Stimulated activated CD4-positive, alpha-beta T cell treated with anti-CD3 and anti-CD28 coated beads, Interleukin-2, amount 100 ng/mL, for 24 hours (primary cell): Measurements from ENCODE around the gene SCFD1.
"Not testable (repeated sequence)": the region's sequence is repeated elsewhere in the genome, so short reads cannot be mapped to it uniquely, and the experiment has no call there.

Experiments
- DNase-seq, 2 donors: peaks; one replicate each; pipeline ENCODE4 v3.0.0-alpha.2; 2020

SCFD1 gene

DNA sequence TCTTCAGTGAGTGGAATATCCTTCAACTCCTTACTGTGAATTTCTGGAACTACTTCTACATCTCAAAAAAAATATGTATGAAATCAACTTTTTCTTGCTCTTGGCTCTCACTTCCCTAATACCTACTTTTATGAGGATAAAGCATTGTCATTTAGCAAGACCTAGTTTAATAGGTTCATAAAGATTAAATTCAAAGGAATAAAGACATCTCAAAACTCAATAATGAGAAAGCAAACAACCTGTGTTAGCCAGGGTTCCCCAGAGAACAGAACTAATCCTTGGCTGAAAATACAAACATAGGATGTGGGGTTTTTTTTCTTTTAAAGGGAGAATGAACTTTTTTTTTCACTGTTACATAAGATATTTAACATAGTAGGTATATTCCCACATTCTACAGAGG, 57.9 kb downstream of the SCFD1 start:
- DNase-seq: no peak

DNA sequence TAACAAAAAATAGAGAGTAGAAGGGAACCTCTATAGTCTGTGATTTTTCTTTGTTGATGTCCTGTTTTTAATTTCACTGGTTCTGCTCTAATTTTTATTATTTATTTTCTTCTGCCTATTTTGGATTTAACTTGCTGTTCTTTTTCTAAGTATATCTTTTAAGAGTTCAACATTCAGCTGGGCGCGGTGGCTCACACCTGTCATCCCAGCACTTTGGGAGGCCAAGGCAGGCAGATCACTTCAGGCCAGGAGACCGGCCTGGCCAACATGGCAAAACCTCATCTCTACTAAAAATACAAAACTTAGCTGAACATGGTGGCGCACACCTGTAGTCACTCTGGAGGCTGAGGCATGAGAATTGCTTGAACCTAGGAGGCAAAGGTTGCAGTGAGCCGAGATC, 58.7 kb downstream of the SCFD1 start:
- DNase-seq: not testable (repeated sequence)

DNA sequence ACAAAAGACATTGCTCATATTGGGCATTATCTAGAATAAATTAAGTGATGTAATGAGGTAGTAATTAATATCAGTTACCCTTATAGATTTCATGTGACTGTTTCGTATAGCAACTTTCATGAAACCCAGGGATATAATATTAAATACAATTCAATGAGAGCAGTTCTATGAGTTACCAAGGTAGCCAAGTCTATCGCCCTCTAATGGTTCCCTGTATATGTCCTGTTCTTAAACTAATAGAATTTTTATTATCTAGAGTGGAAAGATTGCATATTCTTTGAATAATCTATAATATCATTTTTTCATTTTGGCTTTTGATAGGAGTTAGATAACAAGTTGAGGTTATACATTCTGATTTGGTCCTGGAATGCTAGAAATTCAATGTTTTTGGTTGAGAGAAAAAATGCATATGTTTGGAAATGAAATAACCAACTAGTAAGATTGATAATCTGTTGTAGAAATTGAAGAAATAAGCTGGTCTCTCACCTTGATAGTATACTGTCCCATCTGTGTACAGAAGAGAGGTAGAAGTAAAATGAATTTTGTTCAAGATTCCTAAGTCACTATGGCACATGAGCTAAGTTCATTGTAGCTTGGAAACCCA, 59.7 kb downstream of the SCFD1 start:
- no peak for DNase-seq

DNA sequence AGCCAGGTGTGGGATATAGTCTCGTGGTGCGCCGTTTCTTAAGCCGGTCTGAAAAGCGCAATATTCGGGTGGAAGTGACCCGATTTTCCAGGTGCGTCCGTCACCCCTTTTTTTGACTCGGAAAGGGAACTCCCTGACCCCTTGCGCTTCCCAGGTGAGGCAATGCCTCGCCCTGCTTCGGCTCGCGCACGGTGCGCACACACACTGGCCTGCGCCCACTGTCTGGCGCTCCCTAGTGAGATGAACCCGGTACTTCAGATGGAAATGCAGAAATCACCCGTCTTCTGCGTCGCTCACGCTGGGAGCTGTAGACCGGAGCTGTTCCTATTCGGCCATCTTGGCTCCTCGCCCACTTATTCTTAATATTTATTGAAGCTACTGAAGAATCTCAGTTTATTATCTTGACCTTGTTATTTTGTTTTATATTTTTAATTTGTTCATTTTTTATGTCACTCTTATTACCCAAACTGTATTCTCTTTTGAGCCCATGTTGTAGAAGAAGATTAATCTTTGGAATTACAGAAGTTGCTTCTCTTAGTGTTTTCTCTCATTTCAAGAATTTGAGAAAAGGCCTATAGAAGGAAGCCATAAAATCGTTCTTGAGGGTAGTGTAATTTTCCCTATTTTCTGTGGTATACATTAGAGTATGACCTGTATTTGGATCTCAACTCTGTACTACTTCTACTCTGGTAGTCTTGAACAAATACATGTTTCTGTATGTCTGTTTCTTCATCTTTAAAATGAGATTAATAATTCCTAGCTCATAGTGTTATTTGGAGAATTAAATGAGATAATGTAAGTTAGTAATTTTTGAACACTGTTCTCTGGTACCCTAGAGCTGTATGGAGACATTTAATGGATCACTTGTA, 68.6 kb downstream of the SCFD1 start:
- peak in 1 of 2 donors; percentile 3 for DNase-seq

DNA sequence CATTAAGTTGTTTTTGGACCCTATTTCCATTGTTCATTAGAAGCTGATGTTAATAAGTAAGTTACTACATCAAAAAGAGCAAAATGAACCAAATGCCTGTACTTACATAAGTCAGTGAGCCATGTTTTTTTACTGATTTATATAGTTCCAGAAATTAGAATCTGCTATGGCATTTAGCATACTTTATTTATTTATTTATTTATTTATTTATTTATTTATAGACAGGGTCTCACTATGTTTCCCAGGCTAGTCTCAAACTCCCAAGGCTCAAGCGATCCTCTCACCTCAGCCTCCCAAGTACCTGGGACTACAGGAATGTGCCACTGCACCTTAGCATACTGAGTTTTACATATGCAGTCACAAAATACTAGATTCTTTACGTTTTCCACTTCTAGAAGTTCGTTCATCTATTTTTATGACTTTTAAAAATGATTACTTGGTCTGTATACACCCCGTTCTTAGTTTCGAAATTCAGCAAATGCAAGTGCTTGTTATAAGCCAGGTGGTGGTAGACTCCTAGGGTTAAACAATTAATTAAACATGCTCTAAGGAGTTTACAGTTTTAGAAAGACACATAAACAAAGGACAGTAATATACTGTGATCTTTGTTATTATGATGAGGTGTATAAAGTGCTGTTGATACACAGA, 69.8 kb downstream of the SCFD1 start:
- no peak for DNase-seq

DNA sequence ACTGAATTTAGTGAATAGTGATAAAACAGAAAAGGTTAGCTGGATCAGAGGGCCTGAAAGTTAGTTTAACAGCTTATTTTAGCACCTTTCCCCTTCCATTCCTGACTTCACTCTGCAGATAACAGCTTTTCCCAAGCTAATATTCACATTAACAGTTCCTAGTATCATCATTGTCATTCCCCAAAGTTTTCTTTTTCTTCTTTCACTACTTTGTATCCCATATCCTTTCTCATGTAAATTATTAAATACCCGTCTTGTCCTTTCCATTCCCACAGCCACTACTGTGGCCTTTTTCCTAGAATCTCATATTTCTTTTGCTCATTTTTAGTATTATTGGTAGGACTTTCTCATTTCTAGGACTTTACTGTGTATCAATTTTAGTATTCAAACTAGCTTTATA, 70.5 kb downstream of the SCFD1 start:
- DNase-seq: no peak

DNA sequence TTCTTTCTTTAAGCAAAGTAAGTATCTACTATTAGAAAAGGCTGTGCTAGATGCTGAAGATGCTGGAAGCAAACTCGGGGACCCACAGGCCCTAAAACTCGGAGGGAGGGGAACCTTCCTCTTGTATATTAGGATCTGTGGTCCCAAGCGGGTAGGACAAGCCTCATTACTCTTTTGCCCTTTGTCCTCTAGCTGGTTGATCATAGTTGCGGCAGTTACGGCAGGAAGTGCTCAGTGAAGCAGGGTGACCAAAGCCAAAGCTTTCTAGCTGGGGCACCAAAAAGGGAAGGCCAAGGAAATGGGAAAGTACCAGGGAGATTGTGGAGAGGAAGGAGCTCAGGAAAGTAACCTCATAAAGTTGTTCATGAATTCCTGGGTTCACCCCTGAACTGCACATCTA, 76.3 kb downstream of the SCFD1 start:
- no peak for DNase-seq

DNA sequence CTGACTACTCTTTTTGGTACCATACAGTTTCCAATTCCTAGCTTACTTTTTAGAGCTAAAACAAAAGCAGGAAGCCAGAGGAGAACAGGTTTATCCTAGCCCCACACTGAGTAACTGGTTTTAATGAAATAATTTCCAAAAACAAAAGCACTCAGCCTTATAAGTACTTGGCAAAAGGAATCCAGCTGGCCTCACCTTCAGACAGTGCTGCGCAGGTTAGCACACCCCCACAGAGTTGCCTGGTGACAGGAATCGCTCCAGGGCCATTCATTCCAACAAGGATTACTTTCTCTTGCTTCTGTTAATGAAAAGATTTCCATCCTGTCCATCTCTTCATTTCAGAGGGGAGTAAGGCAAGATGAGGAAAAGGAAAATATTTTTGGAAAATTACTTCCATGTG, 84.6 kb downstream of the SCFD1 start:
- DNase-seq: no peak

DNA sequence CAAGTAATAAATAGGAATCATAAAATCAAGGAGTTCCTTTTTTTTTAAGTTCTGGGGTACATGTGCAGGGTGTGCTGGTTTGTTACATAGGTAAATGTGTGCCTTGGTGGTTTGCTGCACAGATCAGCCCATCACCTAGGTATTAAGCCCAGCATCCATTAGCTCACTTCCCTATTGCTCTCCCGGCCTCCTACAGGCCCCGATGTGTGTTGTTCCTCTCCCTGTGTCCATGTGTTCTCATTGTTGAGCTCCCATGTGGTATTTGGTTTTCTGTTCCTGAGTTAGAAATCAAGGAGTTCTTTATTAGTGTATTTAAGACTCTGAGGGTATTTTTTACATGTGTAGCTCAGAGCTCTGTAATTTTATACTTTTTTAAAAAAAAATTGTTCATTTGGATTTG, 86.0 kb downstream of the SCFD1 start:
- DNase-seq: no peak

DNA sequence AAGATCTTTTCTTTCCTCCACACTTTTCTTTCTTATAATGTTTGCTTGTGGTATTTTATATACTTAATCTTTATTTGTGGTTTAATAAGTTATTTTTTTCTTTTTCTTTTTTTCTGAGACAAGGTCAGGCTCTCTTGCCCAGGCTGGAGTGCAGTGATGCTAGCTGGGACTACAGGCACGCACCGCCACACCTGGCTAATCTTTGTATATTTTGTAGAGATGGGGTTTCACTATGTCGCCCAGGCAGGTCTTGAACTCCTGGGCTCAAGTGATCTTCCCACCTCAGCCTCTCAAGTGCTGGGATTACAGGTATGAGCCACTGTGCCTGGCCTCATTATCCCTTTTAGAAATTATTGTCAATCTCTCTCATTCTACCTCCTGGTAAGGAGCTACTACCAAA, 87.1 kb downstream of the SCFD1 start:
- DNase-seq: no peak

DNA sequence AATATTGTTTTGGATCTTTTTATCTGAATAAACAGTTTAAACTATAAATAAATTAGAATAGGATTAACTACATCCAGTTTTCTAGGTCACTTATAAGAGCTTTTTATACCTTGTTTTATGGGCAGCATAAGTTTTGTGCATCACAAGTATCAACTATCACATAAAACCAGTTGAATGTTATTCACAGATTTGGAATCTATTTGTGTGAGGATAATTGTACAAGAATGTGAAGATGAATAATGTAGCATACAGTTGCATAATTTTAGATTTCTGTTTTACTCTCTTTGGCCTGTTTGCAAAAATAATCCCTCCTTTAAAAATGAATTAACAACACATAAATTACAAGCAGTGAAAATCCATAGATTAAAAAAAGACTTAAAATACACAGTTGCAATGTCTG, 88.8 kb downstream of the SCFD1 start:
- no peak for DNase-seq

DNA sequence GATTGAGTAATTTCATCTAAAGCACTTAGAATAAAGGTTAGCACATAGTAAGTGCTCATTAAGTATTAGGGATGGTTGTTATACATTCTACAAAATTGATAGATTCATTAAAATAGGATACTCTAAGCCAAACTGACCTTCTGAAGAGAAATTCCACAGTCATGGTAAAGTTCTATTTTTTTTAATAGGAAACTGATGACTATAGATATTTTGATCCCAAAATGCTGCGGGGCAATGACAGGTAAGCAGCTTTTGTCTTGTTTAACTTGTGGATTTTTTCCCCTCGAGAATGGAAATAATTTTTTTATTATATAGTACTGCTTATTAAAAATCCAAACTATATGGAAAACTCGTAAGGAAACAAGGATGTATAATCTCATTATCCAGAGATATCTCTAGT, 97.0 kb downstream of the SCFD1 start:
- no peak for DNase-seq

DNA sequence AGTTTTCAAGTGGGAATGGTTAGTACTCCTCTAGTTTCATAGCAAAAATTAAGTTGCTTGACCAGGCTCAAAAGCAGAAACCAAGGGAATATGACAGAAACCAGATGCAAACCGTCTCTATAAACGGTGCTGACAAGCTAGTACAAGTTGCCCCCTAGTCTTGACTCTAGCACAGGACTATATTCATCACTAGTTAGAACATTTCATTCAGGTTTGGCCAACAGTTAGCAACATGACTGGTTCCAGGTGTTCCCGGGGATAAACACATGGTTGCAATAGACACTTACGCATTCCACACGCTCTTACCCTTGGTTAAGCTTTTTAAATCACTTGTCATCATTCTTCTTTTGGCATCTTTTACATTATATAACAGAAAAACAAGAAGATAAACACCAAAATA, 103.6 kb downstream of the SCFD1 start:
- no peak for DNase-seq

DNA sequence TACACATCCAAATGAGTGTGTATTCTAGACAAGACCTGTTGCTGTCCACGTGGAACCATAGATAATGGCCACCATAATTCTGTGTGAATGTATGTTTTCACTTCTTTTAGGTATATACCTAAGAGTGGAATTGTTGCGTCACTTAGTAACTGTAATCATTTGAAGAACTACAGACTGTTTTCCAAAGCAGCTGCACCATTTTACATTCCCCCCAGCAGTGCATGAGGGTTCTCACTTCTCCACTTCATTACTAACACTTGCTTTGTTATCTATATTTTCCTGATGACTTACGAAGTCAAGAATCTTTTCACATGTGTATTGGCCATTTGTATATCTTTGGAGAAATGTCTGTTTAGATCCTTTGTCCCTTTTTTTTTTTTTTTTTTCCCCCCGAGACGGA, 106.4 kb downstream of the SCFD1 start:
- DNase-seq: no peak

DNA sequence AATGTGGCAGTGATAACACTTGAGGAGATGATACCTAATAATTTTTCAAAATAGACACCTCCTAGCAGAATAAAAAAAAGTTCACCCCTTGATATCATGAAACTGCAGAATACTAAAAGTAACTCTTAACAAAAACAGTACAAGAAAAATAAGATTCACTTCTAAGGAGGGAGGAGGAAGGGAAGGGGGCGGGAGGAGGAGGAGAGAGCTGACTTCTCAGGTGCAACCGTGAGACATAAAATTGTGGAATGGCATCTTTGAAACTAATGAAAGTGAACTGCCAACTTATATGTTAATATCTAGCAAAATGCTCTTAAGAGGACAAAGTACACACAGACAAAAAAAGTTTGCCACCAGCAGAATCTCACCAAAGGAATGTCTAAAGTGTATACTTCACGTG, 115.8 kb downstream of the SCFD1 start:
- DNase-seq: no peak

DNA sequence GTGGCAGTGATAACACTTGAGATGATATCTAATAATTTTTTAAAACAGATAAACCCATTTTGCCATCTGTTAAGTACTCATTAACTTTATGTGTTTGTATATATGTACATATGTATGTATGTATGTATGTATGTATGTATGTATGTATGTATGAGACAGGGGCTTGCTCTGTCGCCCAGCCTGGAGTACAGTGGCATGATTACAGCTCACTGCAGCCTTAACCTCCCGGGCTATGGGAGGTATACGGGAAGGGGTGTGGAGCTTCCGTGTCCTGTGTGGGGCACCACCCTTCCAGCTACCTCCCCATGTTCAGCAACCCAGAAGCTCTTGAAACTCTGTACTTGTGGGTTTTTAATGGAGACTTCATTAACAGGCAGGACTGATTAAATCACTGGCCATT, 116.9 kb downstream of the SCFD1 start:
- DNase-seq: no peak

DNA sequence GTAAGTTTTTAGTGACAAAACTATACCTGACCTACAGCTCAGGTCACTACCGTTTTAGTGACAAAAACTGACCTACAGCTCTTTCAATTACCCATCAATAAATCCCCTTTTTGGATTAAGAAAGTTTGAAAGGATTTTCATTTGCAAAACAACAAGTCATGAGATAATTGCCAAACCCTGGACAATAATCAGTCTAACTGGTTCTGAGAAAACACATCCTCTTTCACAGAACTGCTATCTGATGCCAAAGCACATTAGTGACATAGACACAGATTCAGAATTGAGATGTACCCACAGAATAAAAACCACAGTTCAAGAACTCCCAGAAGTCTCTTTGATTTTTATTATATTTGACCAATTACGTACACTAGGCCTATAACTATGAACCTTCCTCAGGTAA, 126.2 kb downstream of the SCFD1 start:
- DNase-seq: no peak

DNA sequence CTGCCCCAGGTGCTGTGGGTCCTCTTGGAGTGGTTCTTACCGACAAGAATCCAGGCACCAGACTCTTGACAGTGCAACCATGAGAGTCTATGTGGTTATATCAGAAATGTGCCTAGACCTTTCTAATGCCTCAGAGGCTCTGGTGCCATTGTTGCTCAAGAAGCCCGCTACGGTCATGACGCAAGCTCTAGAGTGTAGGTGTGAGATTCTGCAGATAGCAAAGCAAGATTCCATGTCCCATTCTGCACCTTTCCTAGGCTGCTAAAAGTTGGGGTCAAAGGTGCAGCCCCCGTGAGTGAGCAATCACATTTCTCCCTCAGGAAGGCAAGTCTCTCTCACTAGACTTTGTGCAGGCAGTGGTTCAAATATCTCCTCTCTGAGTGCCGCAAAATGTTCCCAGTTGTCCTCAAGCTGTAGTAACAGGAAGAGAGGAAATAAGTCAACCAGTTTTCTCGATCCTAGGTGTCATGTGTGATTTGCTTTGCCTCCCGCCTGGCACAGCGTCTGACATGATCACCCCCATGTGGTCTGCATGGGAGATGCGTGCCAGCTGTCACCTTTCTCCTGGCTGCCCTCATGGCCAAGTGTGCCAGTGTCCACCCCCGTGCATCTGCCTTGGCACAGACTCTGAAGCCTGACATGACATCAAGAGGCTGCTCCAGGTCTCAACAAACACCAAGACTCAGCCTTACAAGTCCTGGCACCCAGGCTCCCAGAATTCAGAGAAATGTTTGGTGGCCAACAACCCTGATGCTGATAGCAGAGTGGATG, 129.7 kb downstream of the SCFD1 start:
- DNase-seq: no peak

DNA sequence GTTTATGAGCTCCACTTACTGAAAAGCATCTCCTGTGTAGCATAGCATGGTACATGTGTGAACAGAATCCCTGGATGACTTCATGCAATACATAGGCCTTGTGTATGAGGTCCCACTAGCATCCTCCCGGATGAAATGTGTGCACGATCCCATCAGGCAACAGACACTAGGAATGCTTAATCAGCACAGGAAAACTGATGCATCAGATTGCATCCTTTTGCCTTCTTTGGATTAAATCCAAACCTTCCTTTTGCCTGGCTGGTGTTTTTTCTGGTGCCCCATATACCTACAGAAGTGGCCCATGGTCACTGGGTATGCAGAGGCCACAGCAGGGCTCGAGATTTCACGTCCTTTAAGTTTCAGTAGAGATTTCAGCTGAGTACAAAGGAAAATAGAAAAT, 131.3 kb downstream of the SCFD1 start:
- no peak for DNase-seq

DNA sequence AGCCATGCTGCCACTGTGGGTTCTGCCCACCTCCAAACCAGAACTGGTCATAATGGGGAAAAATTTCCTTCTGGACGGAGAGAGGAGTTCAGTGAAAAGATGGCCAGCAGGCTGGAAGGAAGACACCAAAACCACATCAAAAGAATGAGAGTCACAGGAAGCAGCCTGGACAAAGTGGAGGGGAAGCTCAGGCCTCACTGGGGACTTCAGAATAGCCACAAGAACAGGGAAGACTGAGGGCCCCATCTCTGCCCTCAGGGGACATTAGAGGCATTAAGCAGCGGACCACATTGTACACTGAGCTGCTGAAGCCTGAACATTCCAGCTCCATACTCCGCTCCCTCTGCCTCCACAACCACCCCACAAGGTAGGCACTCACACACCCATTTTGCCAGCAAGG, 132.7 kb downstream of the SCFD1 start:
- DNase-seq: no peak

DNA sequence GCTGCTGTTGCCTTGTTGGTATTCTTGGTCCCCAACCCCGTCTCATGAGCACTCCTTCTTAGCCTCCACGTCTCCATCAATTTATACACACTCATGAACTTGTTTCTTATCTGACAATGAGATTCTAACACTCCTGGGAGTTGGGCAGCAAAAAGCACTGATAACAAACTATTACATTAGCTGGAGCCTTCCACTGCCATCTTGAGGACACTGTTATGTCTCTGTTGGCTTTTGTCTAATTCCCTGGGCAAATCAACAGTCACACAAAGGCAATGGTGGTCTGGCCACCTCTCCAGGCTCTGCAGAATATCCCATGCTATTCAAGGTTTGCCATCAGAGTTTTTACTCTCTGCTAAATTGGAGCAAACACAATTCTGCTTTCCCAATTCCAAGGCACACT, 134.5 kb downstream of the SCFD1 start:
- DNase-seq: no peak

DNA sequence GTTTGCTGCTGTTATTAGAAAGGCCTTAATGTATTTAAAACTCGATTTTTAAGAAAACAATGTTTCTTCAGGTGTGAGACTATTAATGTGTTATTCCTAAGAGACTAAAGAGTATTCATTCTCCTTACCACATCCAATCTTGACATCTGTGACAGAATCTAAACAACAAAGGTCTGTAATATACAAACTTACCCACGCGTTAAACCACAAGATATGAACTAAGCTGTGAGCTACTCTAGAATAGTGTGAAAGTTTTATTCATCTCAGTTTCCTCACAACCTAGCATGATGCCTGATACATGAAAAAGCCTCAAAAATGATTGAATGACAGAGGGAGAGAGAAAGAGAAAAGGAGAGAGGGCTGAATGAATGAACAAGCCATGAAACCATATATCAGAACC, 135.0 kb downstream of the SCFD1 start:
- DNase-seq: no peak
